MCF 10A (cell line): Measurements from ENCODE around the gene ANKRD34A. TPM values are rescaled to one million over a fixed set of nuclear protein-coding genes. Genes with fewer than 3 reads are reported as not detected.

Experiments used
- BruUV-seq: library from RNA; stranded (reverse); fragments of 400-500 nt; replicated peaks from 2 replicates; lab custom pipeline; 2021; lab: Mats Ljungman, UMichigan
- CTCF ChIA-PET: fragments of 300-600 bp; sonication (Branson Sonifier 250); formaldehyde crosslinking; extraction: SDS; loops from one replicate; lab custom pipeline; 2021; ENCODE audit warnings: antibody characterized with exemption, inconsistent platforms; lab: Yijun Ruan, JAX
- POLR2A ChIA-PET: fragments of 300-600, 350-650 bp; sonication (Branson Sonifier 250); formaldehyde crosslinking; extraction: SDS; loops from one replicate; lab custom pipeline; 2020; ENCODE audit warnings: antibody characterized with exemption, inconsistent platforms; lab: Yijun Ruan, JAX
- DNase-seq: peaks from one replicate; pipeline ENCODE4 v3.0.0-alpha.2; 2018; ENCODE audit not compliant: unreplicated experiment
- H3K27ac Mint-ChIP-seq: one replicate; pipeline ENCODE4 v1.8.0; 2022; ENCODE audit warnings: mild to moderate bottlenecking, low read depth, mixed read lengths; ENCODE audit not compliant: unreplicated experiment
- H3K27me3 Mint-ChIP-seq: one replicate; pipeline ENCODE4 v1.8.0; 2022; ENCODE audit warnings: mixed read lengths; ENCODE audit not compliant: insufficient read depth, unreplicated experiment
- H3K36me3 Mint-ChIP-seq: one replicate; pipeline ENCODE4 v1.8.0; 2022; ENCODE audit warnings: mild to moderate bottlenecking, moderate library complexity, mixed read lengths; ENCODE audit not compliant: insufficient read depth, unreplicated experiment
- H3K4me1 Mint-ChIP-seq: one replicate; pipeline ENCODE4 v1.8.0; 2022; ENCODE audit warnings: mixed read lengths; ENCODE audit not compliant: insufficient read depth, unreplicated experiment
- H3K4me3 Mint-ChIP-seq: one replicate; pipeline ENCODE4 v1.8.0; 2022; ENCODE audit warnings: mild to moderate bottlenecking, moderate library complexity, mixed read lengths; ENCODE audit not compliant: unreplicated experiment
- H3K9me3 Mint-ChIP-seq: one replicate; pipeline ENCODE4 v1.8.0; 2022; ENCODE audit warnings: mixed read lengths; ENCODE audit not compliant: unreplicated experiment
- CTCF ChIP-seq: fragments of 200-600 bp; IDR thresholded peaks from one replicate; pipeline ENCODE4 v1.8.0; 2022; ENCODE audit warnings: antibody characterized with exemption, mild to moderate bottlenecking; ENCODE audit not compliant: unreplicated experiment
- intact Hi-C: fragments of 100-400 bp; cut with micrococcal nuclease; formaldehyde crosslinking; loops from 2 replicates; pipeline ENCODE4 v1.14.1; 2022
- total RNA-seq: library from RNA; stranded (reverse); gene quantifications from 2 replicates; pipeline ENCODE4 v1.2.3, GENCODE V29; 2022

ANKRD34A gene
- total RNA-seq, 1 experiment from 2014 or later = 2.6 TPM

GRCh38 chr1:145917595-145917994 lies 46.8 kb downstream of the ANKRD34A start:
- ChIA-PET POLR2A (interaction anchor here (0.6 to 13.8 kb wide), 16 partner anchors 8 to 162 kb away, joined by 3 to 284 read pairs (median 8); partner anchors contain the start of genes ANKRD34A, ANKRD35, ITGA10 and LIX1L), CTCF (interaction anchor here (0.8 to 3.0 kb wide), 6 partner anchors 7 to 72 kb away, joined by 3 to 23 read pairs (median 6); partner anchors contain the start of genes ITGA10, LIX1L, NUDT17 and RBM8A)
- TF ChIP-seq CTCF = no peak
- no TSS peak for BruUV-seq
- Mint-ChIP-seq H3K4me3 (peak overlapping the region; percentile 94), H3K27me3 (no peaks in the 10 kb centered on the region), H3K9me3 (no peaks in the 10 kb centered on the region), H3K27ac (peak overlapping the region; percentile 99), H3K36me3 (peaks cover 58% of the 10 kb centered on the region), H3K4me1 (peaks cover 43% of the 10 kb centered on the region)
- intact Hi-C loops = no loop called here
- no peak for DNase-seq

- Mint-ChIP-seq H3K4me1 (peaks cover 43% of the 10 kb centered on the region), H3K9me3 (no peaks in the 10 kb centered on the region), H3K27me3 (no peaks in the 10 kb centered on the region), H3K36me3 (peaks cover 58% of the 10 kb centered on the region), H3K4me3 (peak overlapping the region; percentile 94), H3K27ac (peak overlapping the region; percentile 99)
- DNase-seq = no peak
- intact Hi-C loops = no loop called here
- no peak for TF ChIP-seq CTCF
- no TSS peak for BruUV-seq
- CTCF ChIA-PET = interaction anchor here (0.6 to 13.5 kb wide), 7 partner anchors 10 to 89 kb away, joined by 3 to 617 read pairs (median 4); partner anchors contain the start of gene ANKRD35
- POLR2A ChIA-PET = interaction anchor here (1.0 to 13.8 kb wide), 7 partner anchors 10 to 71 kb away, joined by 4 to 284 read pairs (median 6); partner anchors contain the start of genes ANKRD34A, LIX1L, NUDT17 and PIAS3
Observed at GRCh38 chr1:145916745-145917144, 47.6 kb downstream of the ANKRD34A start.

GRCh38 chr1:145912128-145912641 lies 52.2 kb downstream of the ANKRD34A start:
- intact Hi-C loops = no loop called here

More at GRCh38 chr1:145912128-145912641, 52.2 kb downstream of the ANKRD34A start:
- Mint-ChIP-seq H3K4me3 (no peak overlapping the region), H3K27me3 (no peaks in the 10 kb centered on the region), H3K9me3 (no peaks in the 10 kb centered on the region), H3K36me3 (peaks cover 60% of the 10 kb centered on the region), H3K27ac (peak overlapping the region; percentile 16), H3K4me1 (peaks cover 51% of the 10 kb centered on the region)
- ChIA-PET CTCF (interaction anchor here (1.0 to 13.5 kb wide), 6 partner anchors 10 to 101 kb away, joined by 3 to 617 read pairs (median 16); partner anchors contain the start of genes ANKRD35 and PIAS3), POLR2A (interaction anchor here (1.1 to 13.8 kb wide), 4 partner anchors 21 to 54 kb away, joined by 4 to 284 read pairs (median 20); partner anchors contain the start of genes ANKRD34A, PIAS3 and POLR3GL)
- no peak for TF ChIP-seq CTCF
- no TSS peak for BruUV-seq
- no peak for DNase-seq

Other genes starting within 250 kb of the ANKRD34A start
- not detected in 2 replicates for gene CD160, start 245.1 kb downstream of the ANKRD34A start, total RNA-seq
- 16.8 and 19.5 TPM in 2 replicates for gene RNF115, start 140.5 kb downstream of the ANKRD34A start, total RNA-seq
- 67.9 and 96.8 TPM in 2 replicates for gene POLR3C, start 140.4 kb downstream of the ANKRD34A start, total RNA-seq
- 3.7 and 4.6 TPM in 2 replicates for gene NUDT17, start 118.9 kb downstream of the ANKRD34A start, total RNA-seq
- 34.3 and 36.9 TPM in 2 replicates for gene PIAS3, start 105.5 kb downstream of the ANKRD34A start, total RNA-seq
- 0.29 TPM in 1 of 2 replicates, not detected in the other for gene ANKRD35, start 78.7 kb downstream of the ANKRD34A start, total RNA-seq
- gene ITGA10, start 54.5 kb downstream of the ANKRD34A start, total RNA-seq = 25.7 and 33.0 TPM in 2 replicates
- gene PEX11B, start 45.9 kb downstream of the ANKRD34A start, total RNA-seq = 35.5 and 36.2 TPM in 2 replicates
- gene RBM8A, start 37.1 kb downstream of the ANKRD34A start, total RNA-seq = 370 and 403 TPM in 2 replicates
- 40.1 and 42.1 TPM in 2 replicates for gene LIX1L, start 6.6 kb downstream of the ANKRD34A start, total RNA-seq
- gene POLR3GL, start 115 bp upstream of the ANKRD34A start, total RNA-seq = 17.6 and 20.9 TPM in 2 replicates
- 576 and 599 TPM in 2 replicates for gene TXNIP, start 32.0 kb upstream of the ANKRD34A start, total RNA-seq
- not detected in 2 replicates for gene HJV, start 57.2 kb upstream of the ANKRD34A start, total RNA-seq
- gene NBPF10, start 180.2 kb upstream of the ANKRD34A start, total RNA-seq = 6.9 and 7.6 TPM in 2 replicates